Astrocyte (in vitro differentiated cells and primary cell): ENCODE results near the gene A3GALT2.

Experiments
- CTCF ChIP-seq: IDR thresholded peaks from 2 replicates; pipeline ENCODE4 v1.5.1; 2011; ENCODE audit warnings: low read depth, mild to moderate bottlenecking, inconsistent platforms, low read length, moderate library complexity; ENCODE audit not compliant: insufficient read depth
- EZH2 ChIP-seq: IDR thresholded peaks from 2 replicates; pipeline ENCODE4 v1.6.1; 2012; ENCODE audit warnings: mild to moderate bottlenecking, low read length, inconsistent platforms; ENCODE audit not compliant: insufficient read depth

- TF ChIP-seq CTCF (no peak), EZH2 (no peak)
Measured at GRCh38 chr1:33358114-33358794, 37.4 kb upstream of the A3GALT2 start.
